Upper lobe of right lung (tissue), 1 donor: ENCODE data around the gene MC1R. TPM values are rescaled to one million over a fixed set of nuclear protein-coding genes. Genes with fewer than 3 reads are reported as not detected.
A peak's percentile ranks its signal among the peaks of the same experiment; 100 is the strongest.

Experiments used
- ATAC-seq: fragments of 200-7000 bp; cut with Tn5 transposase; one replicate; pipeline ENCODE4 v1.9.1; 2020; ENCODE audit warnings: mild to moderate bottlenecking, moderate library complexity
- DNase-seq: peaks from one replicate; pipeline ENCODE4 v3.0.0-alpha.2; 2020
- H3K27ac ChIP-seq: fragments of 200-600 bp; one replicate; pipeline ENCODE4 v1.8.0; 2022
- H3K27me3 ChIP-seq: fragments of 200-600 bp; one replicate; pipeline ENCODE4 v1.8.0; 2022; ENCODE audit warnings: mild to moderate bottlenecking
- H3K36me3 ChIP-seq: fragments of 200-600 bp; one replicate; pipeline ENCODE4 v1.8.0; 2022
- H3K4me1 ChIP-seq: fragments of 200-600 bp; one replicate; pipeline ENCODE4 v1.8.0; 2022
- H3K4me3 ChIP-seq: fragments of 200-600 bp; one replicate; pipeline ENCODE4 v1.8.0; 2022; ENCODE audit warnings: mild to moderate bottlenecking
- H3K9me3 ChIP-seq: fragments of 200-600 bp; one replicate; pipeline ENCODE4 v1.8.0; 2022
- CTCF ChIP-seq: fragments of 200-600 bp; IDR thresholded peaks from one replicate; pipeline ENCODE4 v1.8.0; 2022; ENCODE audit warnings: antibody characterized with exemption
- intact Hi-C: fragments of 100-400 bp; cut with DNase I; formaldehyde crosslinking; loops from one replicate; pipeline ENCODE4 v1.11.0; 2022
- total RNA-seq: library from RNA; stranded (reverse); fragmentation: NEBNext Ultra II Directional; extraction: Animal tissue kit (Norgen Biotek cat#: 25700); gene quantifications from one replicate; pipeline ENCODE4 v1.2.1, GENCODE V29; 2021
- donor health status: DM: no; HTN: yes; CAD: no; lungs with severe emphysema.

The MC1R gene
- total RNA-seq, 1 donor from 2014 or later: 3.6 TPM

GRCh38 chr16:89884041-89884421 lies 34.6 kb upstream of the MC1R start:
- Histone ChIP-seq H3K4me1 (no peaks in the 10 kb centered on the region), H3K27me3 (no peaks in the 10 kb centered on the region), H3K27ac (no peak overlapping the region), H3K36me3 (peaks cover 90% of the 10 kb centered on the region), H3K4me3 (no peak overlapping the region), H3K9me3 (no peaks in the 10 kb centered on the region)
- TF ChIP-seq CTCF: no peak
- DNase-seq (no peak), ATAC-seq (peak; percentile 34)
- intact Hi-C loops: no loop called here

DNA sequence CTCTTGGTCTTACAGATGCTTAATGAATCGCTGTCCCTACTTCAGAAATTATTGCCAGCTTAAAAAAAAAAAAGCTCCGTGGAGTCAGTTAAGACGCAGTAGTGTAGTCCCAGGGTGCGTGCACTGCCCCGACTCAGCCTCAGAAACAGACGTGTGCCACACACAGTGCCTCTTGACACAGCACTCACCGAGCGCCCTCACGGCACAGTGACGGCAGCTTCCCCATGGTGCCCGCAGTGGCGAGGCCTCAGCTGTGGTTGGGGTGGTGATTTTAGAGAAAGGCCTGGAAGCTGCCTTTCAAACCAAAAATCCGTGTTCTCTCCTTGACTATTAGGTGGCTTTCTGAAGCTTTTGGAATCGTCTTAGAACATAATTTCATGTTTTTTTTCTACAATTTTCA lies 31.4 kb upstream of the MC1R start:
- H3K27me3 ChIP-seq: no peaks in the 10 kb centered on the region
- H3K4me1 ChIP-seq: no peaks in the 10 kb centered on the region
- no peak overlapping the region for H3K4me3 ChIP-seq
- no peak for ATAC-seq
- no peaks in the 10 kb centered on the region for H3K9me3 ChIP-seq
- TF ChIP-seq CTCF: no peak
- intact Hi-C loops: no loop called here
- no peak overlapping the region for H3K27ac ChIP-seq
- DNase-seq: no peak
- H3K36me3 ChIP-seq: peaks cover 96% of the 10 kb centered on the region

GRCh38 chr16:89890200-89890599 lies 28.5 kb upstream of the MC1R start:
- peaks cover 100% of the 10 kb centered on the region for H3K36me3 ChIP-seq
- no peaks in the 10 kb centered on the region for H3K27me3 ChIP-seq
- no peak overlapping the region for H3K4me3 ChIP-seq
- no peaks in the 10 kb centered on the region for H3K9me3 ChIP-seq
- DNase-seq (no peak), ATAC-seq (no peak)
- H3K4me1 ChIP-seq: no peaks in the 10 kb centered on the region
- no peak overlapping the region for H3K27ac ChIP-seq
- intact Hi-C loops: no loop called here
- TF ChIP-seq CTCF: no peak

GRCh38 chr16:89890886-89891657 lies 27.6 kb upstream of the MC1R start:
- intact Hi-C loops: no loop called here
- DNase-seq: no peak
- no peaks in the 10 kb centered on the region for H3K9me3 ChIP-seq

GRCh38 chr16:89892055-89892630 lies 26.5 kb upstream of the MC1R start:
- Histone ChIP-seq H3K4me1 (no peaks in the 10 kb centered on the region), H3K9me3 (no peaks in the 10 kb centered on the region), H3K36me3 (peaks cover 100% of the 10 kb centered on the region), H3K4me3 (no peak overlapping the region), H3K27me3 (no peaks in the 10 kb centered on the region), H3K27ac (no peak overlapping the region)
- no peak for DNase-seq
- intact Hi-C loops: no loop called here
- no peak for TF ChIP-seq CTCF
- ATAC-seq: no peak

More at GRCh38 chr16:89890886-89891657, 27.6 kb upstream of the MC1R start:
- no peak for TF ChIP-seq CTCF
- Histone ChIP-seq H3K27me3 (no peaks in the 10 kb centered on the region), H3K4me1 (no peaks in the 10 kb centered on the region), H3K36me3 (peaks cover 100% of the 10 kb centered on the region), H3K27ac (no peak overlapping the region), H3K4me3 (no peak overlapping the region)
- no peak for ATAC-seq
